Measurements from ENCODE around the gene MMP7.

Gene MMP7

DNA sequence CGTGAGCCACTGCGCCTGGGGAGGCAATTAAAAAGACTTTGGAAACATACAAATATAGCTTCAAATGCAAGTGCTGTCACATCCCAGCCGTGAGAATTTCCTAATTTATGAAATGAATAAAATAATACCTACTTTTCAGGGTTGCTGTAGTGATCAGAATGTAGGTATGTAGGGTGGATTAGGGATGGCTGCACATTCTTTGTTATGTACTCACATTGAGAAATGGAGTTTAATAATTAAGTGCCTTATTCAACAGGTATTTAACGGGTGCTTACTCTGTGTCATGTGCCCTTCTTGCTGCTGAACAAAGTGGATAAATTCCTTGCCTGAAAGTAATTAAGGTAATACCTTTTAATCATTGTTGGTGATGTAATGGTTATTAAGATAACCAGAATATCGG is 37.0 kb downstream of the MMP7 start:
- no peak for DNase-seq

DNA sequence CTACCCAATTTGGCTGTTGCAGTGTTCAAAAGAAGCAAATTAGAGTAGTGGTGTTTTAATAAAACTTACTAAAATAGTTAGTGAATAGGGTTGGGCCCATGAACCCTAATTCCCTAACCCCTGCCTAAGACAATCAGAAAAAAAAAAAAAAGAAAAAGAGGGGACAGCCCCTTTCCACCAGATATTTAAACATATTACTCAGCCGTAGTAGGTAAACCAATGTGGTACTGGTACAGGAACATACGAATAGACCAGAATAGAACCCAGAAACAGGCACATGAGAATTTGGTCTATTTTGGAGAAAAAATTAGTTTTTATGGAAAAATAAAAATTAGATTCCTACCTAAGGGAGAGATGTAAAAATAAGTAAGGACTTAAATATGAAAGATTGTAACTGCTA is 38.6 kb downstream of the MMP7 start:
- DNase-seq, result no peak

DNA sequence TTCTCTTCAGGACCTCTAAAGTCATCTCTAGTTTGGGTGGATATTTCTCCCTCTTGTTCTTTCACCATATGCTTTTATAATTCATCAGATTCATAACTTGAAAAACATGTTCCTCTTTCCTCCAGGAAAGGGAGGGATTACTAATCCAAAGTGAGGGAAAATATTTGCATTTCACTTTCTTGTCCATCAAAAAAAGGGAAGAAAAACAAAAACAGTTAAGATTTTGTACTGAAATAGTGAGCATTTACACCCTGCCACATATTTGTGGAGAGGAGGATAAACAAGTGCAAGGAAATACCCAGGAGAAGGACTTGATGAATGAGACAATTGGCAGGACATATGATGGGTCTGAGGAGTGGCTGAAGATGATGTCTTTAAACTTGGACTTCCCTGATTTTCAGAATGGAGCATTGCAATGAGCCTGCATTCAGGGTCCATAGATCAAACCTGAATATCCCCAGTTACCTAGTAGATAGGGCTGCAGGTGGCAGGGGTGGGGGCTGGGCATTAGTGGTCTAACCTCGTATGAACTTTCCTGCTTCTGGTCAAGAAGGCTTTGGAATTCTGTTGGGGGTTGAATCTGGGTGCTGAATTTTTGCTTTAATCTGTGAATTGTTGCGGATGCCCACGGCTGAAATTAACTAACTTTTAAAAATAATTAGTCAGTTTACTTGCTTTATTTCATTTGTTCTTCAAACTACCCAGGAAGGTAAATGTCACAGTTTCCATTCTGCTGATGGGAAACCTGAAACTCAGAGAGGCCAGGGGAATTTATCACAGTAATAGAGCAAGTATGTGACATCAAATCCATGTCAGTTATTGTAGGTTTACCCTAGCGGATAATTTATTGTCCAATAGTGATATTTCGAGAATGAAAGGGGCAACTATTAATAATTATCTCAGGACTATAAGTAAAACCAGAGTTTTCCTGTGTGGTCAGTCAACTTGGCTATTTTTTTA is 41.1 kb downstream of the MMP7 start:
- DNase-seq, result no peak

DNA sequence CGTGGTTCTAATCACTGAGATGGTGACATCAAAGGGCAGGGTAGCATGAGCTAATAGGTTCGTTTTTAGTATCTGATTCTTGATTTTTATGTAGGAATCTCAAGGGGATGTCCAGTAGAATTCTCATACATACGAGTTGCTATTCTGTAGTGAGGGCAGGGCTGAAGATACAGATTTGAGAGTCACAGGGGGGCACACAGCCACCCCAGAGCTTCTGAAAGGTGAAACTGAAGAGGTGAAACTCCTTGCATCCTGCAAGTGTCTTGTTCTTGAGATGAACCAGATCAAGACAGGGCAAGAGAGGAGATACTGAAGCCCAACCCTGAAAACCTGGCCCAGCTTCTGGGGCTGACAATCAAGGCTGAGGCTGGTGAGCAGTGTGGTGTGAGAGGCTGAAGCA is 42.3 kb downstream of the MMP7 start:
- DNase-seq, result no peak

DNA sequence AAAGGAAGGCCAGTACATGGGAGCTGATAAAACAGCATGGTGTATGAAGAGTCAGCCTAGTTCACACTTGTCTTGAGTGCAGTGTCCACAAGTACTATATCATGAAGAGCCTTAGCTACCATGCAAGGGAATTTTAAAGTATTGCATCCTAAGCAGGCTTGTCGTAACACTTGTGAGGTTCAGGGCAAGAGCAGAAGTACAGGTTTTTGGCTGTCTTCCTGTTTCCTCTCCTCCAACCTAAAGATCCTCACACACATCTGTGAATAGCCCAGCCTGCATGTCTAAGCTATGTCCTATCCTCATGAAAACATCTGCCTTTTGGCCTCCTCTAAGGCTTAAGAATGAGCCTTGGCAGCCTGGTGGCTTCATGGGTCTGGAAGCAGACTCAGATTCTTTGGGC is 43.3 kb downstream of the MMP7 start:
- no peak for DNase-seq

DNA sequence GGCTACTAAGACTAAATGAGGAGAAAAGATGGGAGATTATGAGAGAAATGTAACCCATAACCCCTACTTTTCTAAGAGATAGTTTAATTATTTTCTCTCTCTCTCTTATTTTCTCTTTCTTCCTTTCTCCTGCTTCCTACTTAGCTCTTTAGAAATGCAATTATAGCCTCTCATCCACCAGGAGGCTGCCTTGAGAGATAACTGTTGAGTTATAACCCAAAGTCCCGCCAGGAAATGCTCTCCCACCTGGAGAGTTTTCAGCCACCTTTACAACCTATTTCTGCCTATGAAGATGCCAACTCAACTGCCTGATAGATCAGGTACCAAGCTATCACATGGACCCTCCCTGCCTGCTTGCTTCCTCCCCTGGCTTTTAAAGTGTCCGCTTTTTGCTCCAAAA is 44.0 kb downstream of the MMP7 start:
- no peak for DNase-seq

DNA sequence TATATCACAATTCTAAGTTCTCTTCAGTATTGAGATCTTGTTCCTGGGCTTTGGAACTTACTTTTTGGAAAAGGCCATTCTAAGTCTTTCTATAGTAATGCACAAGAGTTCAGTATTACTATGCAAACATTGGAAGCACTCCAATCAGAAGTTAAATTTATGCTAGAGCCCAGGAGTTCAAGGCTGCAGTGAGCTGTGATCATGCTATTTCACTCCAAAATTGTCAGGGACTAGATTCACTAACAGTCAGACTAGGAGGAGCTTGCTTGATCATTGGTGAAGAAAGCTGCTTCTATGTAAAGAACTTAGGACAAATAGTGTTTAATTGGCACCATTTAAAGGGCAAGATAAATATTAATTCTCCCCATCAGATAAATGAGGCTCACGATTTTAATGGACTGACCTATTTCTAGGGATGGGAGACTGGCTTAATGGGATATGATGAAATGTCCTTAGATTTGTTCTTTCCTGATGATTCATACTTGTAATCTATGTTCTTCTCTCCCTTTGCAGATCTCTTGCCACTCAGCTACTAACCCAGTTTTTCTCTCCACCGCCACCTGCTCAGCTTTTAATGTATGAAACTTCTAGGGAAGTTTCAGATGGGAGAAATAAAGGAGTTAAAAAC is 45.3 kb downstream of the MMP7 start:
- DNase-seq, result no peak

DNA sequence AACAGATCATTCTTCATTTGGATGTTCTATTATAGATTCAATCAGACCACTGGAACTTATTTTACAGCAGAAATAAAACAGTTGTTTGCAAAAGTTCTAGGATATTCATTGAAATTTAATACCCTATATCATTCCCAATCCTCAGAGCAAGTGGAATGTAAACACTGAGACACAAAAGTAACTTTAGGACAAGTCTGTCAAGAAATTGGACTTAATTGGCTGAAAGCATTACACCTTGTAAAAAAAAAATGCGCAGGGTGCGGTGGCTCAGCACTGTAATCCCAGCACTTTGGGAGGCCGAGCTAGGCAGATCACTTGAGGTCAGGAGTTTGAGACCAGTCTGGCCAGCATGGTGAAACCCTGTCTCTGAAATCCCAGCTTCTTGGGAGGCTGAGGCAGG is 48.1 kb downstream of the MMP7 start:
- DNase-seq, result no peak

DNA sequence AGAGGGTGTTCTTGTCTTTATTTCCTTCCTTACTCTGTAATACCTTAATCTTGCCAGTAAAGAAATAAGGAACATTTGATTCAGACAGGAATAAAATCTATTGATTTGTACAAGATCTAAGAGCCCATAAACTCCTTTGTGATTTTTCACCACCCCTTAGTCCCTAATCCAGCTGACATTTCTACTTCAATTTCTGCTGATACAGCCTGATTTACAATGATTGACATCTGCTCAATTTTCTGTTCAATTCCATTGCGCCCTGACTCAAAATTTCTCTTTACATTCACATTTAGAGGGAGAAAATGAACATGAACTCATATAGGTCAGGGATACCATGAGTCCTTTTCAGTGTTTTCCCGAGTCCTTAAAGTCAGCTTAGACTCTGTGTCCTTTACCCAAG is 50.8 kb downstream of the MMP7 start:
- DNase-seq, result no peak

DNA sequence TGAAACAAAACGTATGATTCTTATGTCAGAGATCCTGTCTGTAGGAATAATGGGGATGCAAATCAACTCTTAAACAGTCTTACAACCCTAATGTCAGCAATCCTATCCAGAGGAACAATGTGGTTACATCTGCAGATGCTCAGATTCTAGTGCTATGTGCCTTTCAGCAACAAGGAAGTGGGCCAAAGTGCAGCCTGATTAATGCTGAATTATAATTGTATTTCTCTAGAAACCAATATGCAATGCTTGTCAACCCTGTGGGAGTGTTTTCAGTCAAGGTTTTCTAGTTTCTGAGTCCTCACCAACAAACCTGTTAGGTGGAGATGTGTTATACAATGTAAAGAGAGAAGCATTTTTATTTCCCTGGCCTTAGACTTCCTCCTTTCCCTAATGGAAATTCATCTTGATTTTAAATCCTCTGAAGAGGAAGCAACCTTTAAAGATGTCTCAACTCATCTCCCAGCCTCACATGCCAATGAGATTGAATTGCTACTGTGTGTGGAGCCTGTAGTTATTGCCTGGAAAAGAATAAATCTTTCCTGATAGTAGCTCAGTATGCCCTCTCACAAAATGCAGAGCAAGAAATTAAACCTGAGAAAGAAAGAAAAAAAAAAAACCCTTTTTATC is 51.8 kb downstream of the MMP7 start:
- DNase-seq, result no peak

DNA sequence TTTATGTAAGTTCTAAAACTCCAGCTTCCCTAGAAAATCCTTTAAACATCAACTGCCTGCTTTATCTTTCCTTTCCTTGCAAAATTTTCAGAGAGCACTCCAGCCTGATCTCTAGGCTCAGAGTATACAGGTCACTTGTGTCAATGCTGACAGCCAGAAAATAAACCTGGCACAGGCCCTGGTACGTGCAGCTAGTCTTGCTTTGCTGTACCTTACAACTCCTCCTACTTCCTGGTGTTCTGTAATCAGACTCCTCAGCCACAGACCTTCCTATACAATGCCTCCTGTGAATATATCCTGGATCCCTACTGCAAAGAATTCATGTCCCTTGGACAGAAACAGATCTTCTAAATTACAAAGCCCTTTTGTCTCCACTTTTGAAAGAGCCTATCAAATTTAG is 53.7 kb downstream of the MMP7 start:
- DNase-seq, result peak; percentile 58

DNA sequence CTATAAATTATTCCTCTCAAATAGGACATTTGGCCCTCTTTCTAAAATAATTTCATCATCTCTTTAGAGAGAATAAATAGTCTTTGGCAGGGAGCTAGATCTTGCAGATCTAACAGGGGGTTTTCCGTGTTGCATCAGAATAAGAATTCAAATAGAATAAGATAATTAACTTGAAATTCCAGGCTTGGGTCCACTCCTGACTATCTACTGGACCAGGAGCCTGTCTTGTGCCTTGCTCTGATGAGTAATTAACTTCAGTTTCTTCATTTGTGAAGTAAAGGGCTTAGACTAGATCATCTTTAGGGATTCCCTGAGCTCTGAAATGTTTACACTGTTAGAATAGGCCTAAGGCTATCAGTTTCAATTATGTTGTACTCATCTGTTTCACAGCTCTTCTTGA is 54.5 kb downstream of the MMP7 start:
- DNase-seq, result no peak

DNA sequence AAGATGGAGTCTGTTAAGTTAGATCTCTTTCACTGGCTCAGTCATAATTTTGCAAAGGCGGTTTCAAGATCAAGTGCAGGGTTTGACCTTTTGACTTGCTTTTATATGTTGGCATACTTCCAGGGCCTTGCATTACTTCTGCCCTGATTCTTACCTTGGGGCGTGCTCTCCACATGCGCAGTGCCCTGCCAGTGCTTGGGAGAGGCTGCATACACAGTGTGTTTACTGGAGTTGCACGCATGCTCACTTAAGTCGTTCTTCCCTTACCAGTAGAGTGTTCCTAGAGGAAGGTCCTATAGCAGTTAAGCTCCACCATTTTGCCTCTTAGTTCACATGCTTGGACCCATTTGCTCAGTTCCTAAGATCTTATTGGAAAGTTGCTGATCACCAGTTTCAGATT is 57.0 kb downstream of the MMP7 start:
- DNase-seq, result no peak

DNA sequence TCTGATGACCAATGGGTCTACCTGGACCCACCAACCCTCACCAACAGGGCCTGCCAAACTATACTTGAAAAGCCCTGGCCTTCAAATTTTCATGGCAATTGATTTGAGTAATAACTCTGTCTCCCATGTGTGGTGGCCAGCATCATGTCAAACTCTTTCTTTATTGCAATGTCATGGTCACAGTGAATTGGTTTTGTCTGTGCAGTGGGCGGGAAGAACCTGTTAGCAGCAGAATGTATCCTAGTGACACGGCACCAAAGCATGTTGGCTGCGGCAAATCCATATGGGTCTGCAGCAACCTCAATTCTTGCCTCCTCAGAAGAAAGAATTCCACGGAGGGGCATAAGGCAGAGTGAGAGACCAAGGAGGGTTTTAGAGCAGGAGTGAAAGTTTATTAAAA is 58.4 kb downstream of the MMP7 start:
- no peak for DNase-seq

DNA sequence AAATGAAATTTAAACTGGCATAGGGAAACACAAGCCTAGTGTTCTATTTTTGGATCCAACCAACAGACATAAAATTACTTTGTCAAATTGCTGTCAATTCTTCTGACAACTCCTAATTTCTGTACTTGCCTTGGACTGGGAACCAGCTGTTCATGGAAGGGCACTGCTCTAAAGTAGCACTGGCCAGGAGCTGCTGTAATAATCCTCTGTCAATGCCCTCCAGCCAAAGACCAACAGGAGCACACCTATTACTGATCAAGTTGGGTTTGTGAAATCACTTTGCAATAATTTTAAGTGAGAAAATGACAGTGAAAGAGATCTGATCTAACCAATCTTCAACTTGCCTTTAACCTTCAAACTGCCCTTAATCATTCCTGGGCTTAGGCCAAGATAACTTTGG is 59.1 kb downstream of the MMP7 start:
- no peak for DNase-seq

Measured in hematopoietic multipotent progenitor cell treated with erythropoietin and hydrocortisone succinate and interleukin-3 and kit ligand, for 6 days (in vitro differentiated cells).